ENCODE data around the gene CASP8. TPM values are rescaled to one million over a fixed set of nuclear protein-coding genes. Genes with fewer than 3 reads are reported as not detected.
"Not testable (repeated sequence)": the region's sequence is repeated elsewhere in the genome, so short reads cannot be mapped to it uniquely, and the experiment has no call there.

The CASP8 gene
- total RNA-seq, 2 donors from 2014 or later: 31.1 to 48.8 TPM

- ATAC-seq (no peak), DNase-seq (no peak)
- intact Hi-C loops (cut with DNase I, micrococcal nuclease): no loop called here
Observed at GRCh38 chr2:201237486-201238123, 22.7 kb upstream of the CASP8 start.

DNA sequence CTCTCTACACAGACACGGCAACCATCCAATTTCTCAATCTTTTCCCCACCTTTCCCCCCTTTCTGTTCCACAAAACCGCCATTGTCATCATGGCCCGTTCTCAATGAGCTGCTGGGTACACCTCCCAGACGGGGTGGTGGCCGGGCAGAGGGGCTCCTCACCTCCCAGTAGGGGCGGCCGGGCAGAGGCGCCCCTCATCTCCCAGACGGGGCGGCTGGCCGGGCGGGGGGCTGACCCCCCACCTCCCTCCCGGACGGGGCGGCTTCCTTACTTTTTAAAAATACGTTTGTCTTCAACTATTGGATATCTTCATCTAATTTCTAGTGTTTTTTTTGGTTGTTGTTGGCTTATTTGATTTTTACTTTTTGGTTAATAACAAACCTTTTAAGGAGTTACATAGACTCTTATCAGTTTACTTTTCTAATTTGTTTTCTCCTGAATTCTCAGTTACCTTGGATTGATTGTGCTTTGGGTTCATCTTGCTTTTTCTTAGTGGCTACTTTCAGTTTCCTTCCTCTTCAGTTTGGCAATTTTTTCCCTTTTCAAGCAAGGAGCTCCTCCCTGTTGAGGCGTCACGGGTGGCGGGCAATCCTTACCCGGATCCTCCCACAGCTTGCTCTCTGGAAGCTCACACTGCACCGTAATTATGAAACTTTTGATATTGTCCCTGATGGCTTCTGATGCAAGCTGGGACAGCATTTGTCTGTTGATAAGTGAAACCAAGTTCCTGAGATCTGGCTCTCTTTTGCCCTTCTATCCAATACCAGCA lies 21.0 kb upstream of the CASP8 start:
- intact Hi-C loops (cut with DNase I, micrococcal nuclease); ATAC-seq: not testable (repeated sequence)
- peak in 1 of 2 donors; percentile 39 for DNase-seq

DNA sequence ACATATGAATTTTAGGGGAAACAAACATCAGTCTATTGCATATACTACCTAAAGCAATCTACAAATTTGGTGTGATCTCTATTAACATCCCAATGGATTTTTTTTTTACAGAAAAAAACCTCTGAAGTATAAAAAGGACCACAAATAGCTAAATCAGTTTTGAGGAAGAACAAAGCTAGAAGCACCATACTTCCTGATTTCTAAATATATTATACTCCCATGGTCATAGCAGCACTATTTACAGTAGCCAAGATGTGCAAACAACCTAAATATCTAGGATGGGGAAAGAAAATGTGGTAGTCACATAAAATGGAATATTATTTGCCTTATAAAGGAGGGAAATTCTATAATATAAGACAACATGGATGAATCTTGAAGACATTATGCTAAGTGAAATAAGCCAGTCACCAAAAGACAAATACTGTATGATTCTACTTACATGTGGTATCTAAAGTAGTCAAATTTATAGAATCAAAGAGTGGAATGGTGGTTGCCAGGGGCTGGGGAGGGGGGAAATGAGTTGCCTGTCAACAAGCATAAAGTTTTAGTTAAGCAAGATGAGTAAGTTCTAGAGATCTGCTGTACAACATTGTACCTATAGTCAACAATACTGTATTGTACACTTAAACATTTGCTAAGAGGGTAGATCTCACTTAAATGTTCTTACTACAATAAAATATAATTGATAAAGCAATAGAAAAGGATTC lies 17.6 kb upstream of the CASP8 start:
- ATAC-seq: no peak
- DNase-seq: no peak
- intact Hi-C loops (cut with DNase I, micrococcal nuclease): loop anchor here in 1 of 2 donors (5.0 kb wide), 1 partner anchor 120 kb away; no protein-coding TSS in a partner anchor

DNA sequence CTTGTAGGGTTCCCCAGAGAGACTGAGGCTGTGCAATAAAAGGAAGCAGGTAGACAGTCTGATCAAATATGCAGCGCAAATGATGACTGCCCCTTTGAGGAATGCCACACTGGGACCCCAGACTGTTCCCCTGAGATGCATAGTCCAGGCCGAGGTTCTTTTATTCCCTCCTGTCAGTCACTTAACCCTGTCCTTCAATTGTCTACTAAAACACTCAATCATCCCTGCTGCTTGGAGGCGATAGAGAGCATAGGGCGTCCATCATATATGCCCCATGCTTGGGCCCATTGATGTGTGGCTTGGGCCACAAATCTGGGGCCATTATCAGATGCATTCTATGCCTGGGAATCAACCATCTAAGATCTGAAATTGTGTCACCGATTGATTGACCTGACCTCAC lies 15.5 kb upstream of the CASP8 start:
- ATAC-seq (no peak), DNase-seq (no peak)
- intact Hi-C loops (cut with DNase I, micrococcal nuclease): loop anchor here in 1 of 2 donors (5.0 kb wide), 1 partner anchor 117 kb away; no protein-coding TSS in a partner anchor

GRCh38 chr2:201246280-201246679 lies 14.1 kb upstream of the CASP8 start:
- intact Hi-C loops (cut with DNase I, micrococcal nuclease): no loop called here
- DNase-seq (no peak), ATAC-seq (no peak)

DNA sequence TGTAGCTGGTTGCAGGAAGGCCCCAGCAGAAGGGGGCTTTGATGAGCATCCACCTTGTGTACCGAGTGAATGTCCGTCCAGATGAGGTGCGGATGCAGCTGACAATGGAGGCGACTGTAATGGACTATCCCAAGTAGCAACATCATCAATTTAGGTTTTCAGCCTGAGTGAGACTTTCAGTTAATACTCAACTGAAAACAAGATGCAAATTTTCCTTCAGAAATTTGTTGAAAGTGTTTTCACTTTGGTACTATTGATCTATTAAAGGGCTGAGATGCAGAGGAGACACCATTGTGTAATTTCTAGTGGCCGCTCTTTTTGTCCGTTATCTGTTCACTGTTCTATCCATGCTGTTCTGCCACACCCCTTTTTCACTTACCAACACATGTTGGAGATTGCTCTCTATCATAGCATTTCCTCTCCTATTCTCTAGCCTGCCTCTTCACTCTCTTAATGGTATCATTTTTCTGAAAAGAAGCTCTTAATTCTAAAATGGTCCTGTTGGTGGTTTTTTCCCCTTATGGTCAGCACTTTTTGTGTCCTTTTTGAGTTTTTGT lies 12.0 kb upstream of the CASP8 start:
- DNase-seq (no peak), ATAC-seq (no peak)
- intact Hi-C loops (cut with DNase I, micrococcal nuclease): no loop called here

DNA sequence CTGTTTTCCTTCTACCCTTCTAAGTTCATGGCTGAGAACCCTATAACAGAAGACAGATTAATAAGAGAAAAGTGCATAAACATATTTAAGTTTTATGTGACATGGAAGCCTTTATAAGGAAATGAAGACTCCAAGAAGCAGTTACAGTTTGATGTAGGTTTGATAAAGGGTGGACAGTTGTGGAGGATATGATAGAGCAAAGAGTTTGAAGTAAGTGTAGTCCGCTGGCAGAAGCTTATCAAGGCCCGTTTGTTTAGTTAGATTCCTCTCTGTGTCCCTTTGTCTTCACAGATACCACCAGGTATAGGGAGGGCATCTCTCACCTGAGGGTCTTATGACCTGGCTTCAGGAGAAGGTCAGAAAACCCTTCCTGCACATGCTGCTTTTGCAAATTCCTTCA lies 10.4 kb upstream of the CASP8 start:
- no peak for DNase-seq
- intact Hi-C loops (cut with DNase I, micrococcal nuclease): no loop called here
- ATAC-seq: no peak

GRCh38 chr2:201250741-201251140 lies 9.6 kb upstream of the CASP8 start:
- no peak for DNase-seq
- intact Hi-C loops (cut with DNase I, micrococcal nuclease): no loop called here
- no peak for ATAC-seq

- peak; percentile 54 for ATAC-seq
- intact Hi-C loops (cut with DNase I, micrococcal nuclease): no loop called here
- DNase-seq: peak; percentile 51 to 76
Observed at GRCh38 chr2:201254081-201254730, 6.1 kb upstream of the CASP8 start.

DNA sequence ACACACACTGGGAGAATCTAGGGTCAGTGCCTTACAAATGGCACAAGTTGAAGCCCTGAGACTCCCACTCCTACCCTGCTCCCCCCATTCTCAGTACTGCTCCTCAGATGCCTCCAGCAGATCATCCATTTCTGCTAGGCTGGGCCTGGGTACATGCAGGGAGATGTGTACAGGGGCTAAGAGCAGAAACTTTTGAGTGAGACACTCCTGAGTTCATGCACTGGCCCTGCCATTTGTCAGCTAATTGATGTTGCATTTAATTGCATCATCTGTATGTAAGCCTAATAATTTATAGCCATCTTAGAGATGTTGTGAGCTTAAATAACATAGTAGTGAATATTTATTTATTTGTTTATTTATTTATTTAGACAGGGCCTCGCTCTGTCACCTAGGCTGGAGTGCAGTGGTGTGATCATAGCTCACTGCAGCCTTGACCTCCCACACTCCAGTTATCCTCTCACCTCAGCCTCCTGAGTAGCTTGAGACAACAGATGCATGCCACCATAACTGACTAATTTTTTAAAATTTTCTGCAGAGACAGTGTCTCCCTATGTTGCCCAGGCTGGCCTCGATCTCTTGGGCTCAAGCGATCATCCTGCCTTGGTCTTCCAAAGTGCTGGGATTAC lies 4.8 kb upstream of the CASP8 start:
- ATAC-seq (no peak), DNase-seq (no peak)
- intact Hi-C loops (cut with DNase I, micrococcal nuclease): no loop called here

- no peak for DNase-seq
- ATAC-seq: no peak
- intact Hi-C loops (cut with DNase I, micrococcal nuclease): no loop called here
Observed at GRCh38 chr2:201256082-201256481, 4.3 kb upstream of the CASP8 start.

GRCh38 chr2:201257381-201257955 lies 2.9 kb upstream of the CASP8 start:
- intact Hi-C loops (cut with DNase I, micrococcal nuclease): no loop called here
- DNase-seq (peak; percentile 50 to 66), ATAC-seq (peak; percentile 71)

DNA sequence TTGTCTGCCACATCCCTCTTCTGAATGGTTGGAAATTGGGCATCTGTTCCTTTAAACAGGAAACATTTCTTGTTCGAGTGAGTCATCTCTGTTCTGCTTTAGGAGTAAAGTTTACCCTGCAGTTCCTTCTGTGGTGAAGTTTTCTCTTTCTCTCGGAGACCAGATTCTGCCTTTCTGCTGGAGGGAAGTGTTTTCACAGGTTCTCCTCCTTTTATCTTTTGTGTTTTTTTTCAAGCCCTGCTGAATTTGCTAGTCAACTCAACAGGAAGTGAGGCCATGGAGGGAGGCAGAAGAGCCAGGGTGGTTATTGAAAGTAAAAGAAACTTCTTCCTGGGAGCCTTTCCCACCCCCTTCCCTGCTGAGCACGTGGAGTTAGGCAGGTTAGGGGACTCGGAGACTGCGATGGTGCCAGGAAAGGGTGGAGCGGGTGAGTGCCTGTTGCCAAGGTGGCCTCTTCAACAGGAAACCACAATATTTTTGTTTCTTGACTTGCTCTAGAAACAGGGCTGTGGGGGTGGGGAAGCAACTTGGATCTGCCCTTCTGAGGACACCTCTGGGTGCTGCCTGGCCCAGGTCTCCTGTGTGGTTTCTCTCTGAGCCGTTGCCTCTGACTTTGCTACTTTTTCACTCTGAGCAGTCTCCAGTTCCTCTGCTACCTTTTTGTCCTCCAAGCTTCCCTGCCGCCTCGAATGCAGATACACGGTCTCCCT lies 2.2 kb upstream of the CASP8 start:
- DNase-seq: peak; percentile 88
- intact Hi-C loops (cut with DNase I, micrococcal nuclease): no loop called here

GRCh38 chr2:201258666-201259615 lies 1.4 kb upstream of the CASP8 start:
- intact Hi-C loops (cut with DNase I, micrococcal nuclease): no loop called here
- DNase-seq: no peak
- ATAC-seq: peak; percentile 15

More for the DNA sequence above, 2.2 kb upstream of the CASP8 start:
- peak; percentile 80 for ATAC-seq

GRCh38 chr2:201261471-201261870 lies 1.1 kb downstream of the CASP8 start:
- peak; percentile 22 for ATAC-seq

DNA sequence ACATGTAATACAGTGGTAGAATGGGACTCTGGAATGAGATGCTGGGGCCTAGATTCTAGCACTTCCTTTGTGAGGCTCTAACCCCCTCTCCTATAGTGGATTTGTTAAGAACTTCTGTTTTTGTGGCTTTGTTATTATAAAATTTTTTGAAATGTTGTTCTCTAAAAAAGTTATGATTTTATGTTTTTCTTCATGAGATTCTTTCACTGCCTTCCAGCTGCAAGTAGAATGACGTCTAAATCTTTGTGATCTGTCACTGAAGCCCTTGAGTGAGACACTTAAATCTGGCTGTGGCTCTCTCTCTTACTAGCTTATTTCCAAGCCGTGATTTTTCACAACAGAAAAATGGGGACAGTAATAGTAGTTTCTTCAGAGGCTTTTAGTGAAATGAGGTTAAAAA lies 1.6 kb downstream of the CASP8 start:
- DNase-seq: no peak
- intact Hi-C loops (cut with DNase I, micrococcal nuclease): no loop called here
- ATAC-seq: no peak

More at GRCh38 chr2:201261471-201261870, 1.1 kb downstream of the CASP8 start:
- intact Hi-C loops (cut with DNase I, micrococcal nuclease): no loop called here
- peak; percentile 60 to 61 for DNase-seq

Data from left colon (tissue), 2 donors.